Osteoblast (primary cell): ENCODE results near the gene M1AP. TPM values are rescaled to one million over a fixed set of nuclear protein-coding genes. Genes with fewer than 3 reads are reported as not detected.

Experiments
- DNase-seq: peaks from one replicate; pipeline ENCODE4 v3.0.0; 2011; ENCODE audit warnings: low spot score, mixed read lengths; ENCODE audit not compliant: insufficient read length; ENCODE audit errors: missing footprints
- H2AFZ ChIP-seq: 2 replicates; pipeline ENCODE4 v1.6.0; 2011; ENCODE audit warnings: mild to moderate bottlenecking, low read length
- H3K27ac ChIP-seq: 2 replicates; pipeline ENCODE4 v1.5.1; 2011; ENCODE audit warnings: mild to moderate bottlenecking, low read depth, low read length, moderate library complexity
- H3K27me3 ChIP-seq: 2 replicates; pipeline ENCODE4 v1.6.0; 2012; ENCODE audit warnings: mild to moderate bottlenecking, control low read depth, inconsistent platforms, low read length, moderate library complexity; ENCODE audit not compliant: insufficient read depth
- H3K36me3 ChIP-seq: 2 replicates; pipeline ENCODE4 v1.5.1; 2011; ENCODE audit warnings: mild to moderate bottlenecking, low read length, control low read depth, moderate library complexity; ENCODE audit not compliant: insufficient read depth
- H3K4me1 ChIP-seq: 2 replicates; pipeline ENCODE4 v1.5.1; 2011; ENCODE audit warnings: mild to moderate bottlenecking, low read length, control low read depth, moderate library complexity; ENCODE audit not compliant: insufficient read depth
- H3K4me2 ChIP-seq: 2 replicates; pipeline ENCODE4 v1.6.0; 2011; ENCODE audit warnings: mild to moderate bottlenecking, low read length; ENCODE audit not compliant: insufficient read depth
- H3K4me3 ChIP-seq: fragments of 200-600 bp; sonication (generic); 3 replicates; pipeline ENCODE4 v1.5.1; 2012; ENCODE audit warnings: mild to moderate bottlenecking, low read length, inconsistent platforms; ENCODE audit not compliant: insufficient read depth
- H3K79me2 ChIP-seq: 2 replicates; pipeline ENCODE4 v1.6.0; 2012; ENCODE audit warnings: mild to moderate bottlenecking, low read length, control low read depth, inconsistent platforms; ENCODE audit not compliant: insufficient read depth
- H3K9me3 ChIP-seq: 2 replicates; pipeline ENCODE4 v1.5.1; 2011; ENCODE audit warnings: low read depth, low read length, control low read depth
- H4K20me1 ChIP-seq: 2 replicates; pipeline ENCODE4 v1.6.0; 2012; ENCODE audit warnings: mild to moderate bottlenecking, low read length, control low read depth; ENCODE audit not compliant: insufficient read depth
- CTCF ChIP-seq: IDR thresholded peaks from 2 replicates; pipeline ENCODE4 v1.5.1; 2011; ENCODE audit warnings: mild to moderate bottlenecking, low read depth, low read length, moderate library complexity; ENCODE audit errors: extremely low read depth
- total RNA-seq: library from RNA; depleted of rRNA; stranded (reverse); fragments of >200 nt; gene quantifications from 2 replicates; pipeline ENCODE4 v1.2.3, GENCODE V29; 2012

M1AP gene
- total RNA-seq, 1 donor = under 0.01 TPM

- no peak overlapping the region for H3K4me3 ChIP-seq
- TF ChIP-seq CTCF = no peak
- no peak overlapping the region for H2AFZ ChIP-seq
- H4K20me1 ChIP-seq = no peaks in the 10 kb centered on the region
- H3K36me3 ChIP-seq = no peaks in the 10 kb centered on the region
- no peaks in the 10 kb centered on the region for H3K4me1 ChIP-seq
- peaks cover 15% of the 10 kb centered on the region for H3K27me3 ChIP-seq
- no peaks in the 10 kb centered on the region for H3K79me2 ChIP-seq
- H3K9me3 ChIP-seq = no peaks in the 10 kb centered on the region
- no peak overlapping the region for H3K27ac ChIP-seq
- no peak overlapping the region for H3K4me2 ChIP-seq
- DNase-seq = peak; percentile 47
These were observed 1.2 kb downstream of the M1AP start for GRCh38 chr2:74646834-74647482.

GRCh38 chr2:74646201-74646600, 1.9 kb downstream of the M1AP start:
- H3K27ac ChIP-seq = no peak overlapping the region
- H3K4me3 ChIP-seq = no peak overlapping the region
- no peaks in the 10 kb centered on the region for H3K4me1 ChIP-seq
- H3K4me2 ChIP-seq = no peak overlapping the region
- no peak for DNase-seq
- H2AFZ ChIP-seq = no peak overlapping the region
- H3K79me2 ChIP-seq = no peaks in the 10 kb centered on the region
- H4K20me1 ChIP-seq = no peaks in the 10 kb centered on the region
- no peaks in the 10 kb centered on the region for H3K36me3 ChIP-seq
- TF ChIP-seq CTCF = no peak
- H3K9me3 ChIP-seq = no peaks in the 10 kb centered on the region
- peaks cover 18% of the 10 kb centered on the region for H3K27me3 ChIP-seq

- Histone ChIP-seq H3K4me2 (no peak overlapping the region), H3K36me3 (no peaks in the 10 kb centered on the region), H3K27ac (no peak overlapping the region), H3K27me3 (peaks cover 18% of the 10 kb centered on the region), H3K79me2 (no peaks in the 10 kb centered on the region), H3K4me1 (no peaks in the 10 kb centered on the region), H3K9me3 (no peaks in the 10 kb centered on the region), H2AFZ (no peak overlapping the region), H3K4me3 (no peak overlapping the region), H4K20me1 (no peaks in the 10 kb centered on the region)
- no peak for TF ChIP-seq CTCF
- no peak for DNase-seq
These were observed 2.8 kb downstream of the M1AP start for GRCh38 chr2:74645344-74645743.

- H3K4me3 ChIP-seq = no peak overlapping the region
- no peaks in the 10 kb centered on the region for H3K79me2 ChIP-seq
- no peaks in the 10 kb centered on the region for H4K20me1 ChIP-seq
- H3K4me2 ChIP-seq = no peak overlapping the region
- DNase-seq = no peak
- H3K27me3 ChIP-seq = peaks cover 10% of the 10 kb centered on the region
- H3K36me3 ChIP-seq = no peaks in the 10 kb centered on the region
- no peak overlapping the region for H2AFZ ChIP-seq
- no peaks in the 10 kb centered on the region for H3K4me1 ChIP-seq
- no peaks in the 10 kb centered on the region for H3K9me3 ChIP-seq
- H3K27ac ChIP-seq = no peak overlapping the region
- no peak for TF ChIP-seq CTCF
These were observed 8.6 kb downstream of the M1AP start for GRCh38 chr2:74639550-74639949.
